IMR-90 (cell line): Measurements from ENCODE around the gene GREB1L. TPM values are rescaled to one million over a fixed set of nuclear protein-coding genes. Genes with fewer than 3 reads are reported as not detected.

Experiments
- ATAC-seq: fragments of 200-7000 bp; cut with Tn5 transposase; 2 replicates; pipeline ENCODE4 v1.9.1; 2020; ENCODE audit warnings: low read depth, mild to moderate bottlenecking, moderate library complexity
- BruUV-seq: library from RNA; stranded (reverse); fragments of 400-500 nt; replicated peaks from 2 replicates; lab custom pipeline; 2021; lab: Mats Ljungman, UMichigan
- CTCF ChIA-PET: fragments of 300-600 bp; formaldehyde crosslinking; extraction: SDS; loops from one replicate; lab custom pipeline; 2021; ENCODE audit warnings: antibody characterized with exemption; lab: Yijun Ruan, JAX
- POLR2A ChIA-PET: fragments of 300-600 bp; sonication (Branson Sonifier 250); formaldehyde crosslinking; loops from one replicate; lab custom pipeline; 2022; ENCODE audit warnings: antibody characterized with exemption; ENCODE audit not compliant: unreplicated experiment; lab: Charles Lee
- DNase-seq: peaks from one replicate; pipeline ENCODE4 v3.0.0; 2013
- H2AFZ ChIP-seq: replicated peaks from 2 replicates; pipeline ENCODE3; 2013; ENCODE audit warnings: low read length, mild to moderate bottlenecking; ENCODE audit not compliant: poor library complexity
- H2AK5ac ChIP-seq: 2 replicates; pipeline ENCODE4 v1.6.1; 2013; ENCODE audit warnings: low read depth, low read length, inconsistent platforms
- H2AK9ac ChIP-seq: replicated peaks from 2 replicates; pipeline ENCODE3; 2013; ENCODE audit warnings: mild to moderate bottlenecking, low read depth, low read length, moderate library complexity; ENCODE audit not compliant: poor library complexity
- H2BK120ac ChIP-seq: 2 replicates; pipeline ENCODE4 v1.6.1; 2013; ENCODE audit warnings: low read depth, low read length, inconsistent platforms
- H2BK15ac ChIP-seq: 3 replicates; pipeline ENCODE4 v1.6.1; 2013; ENCODE audit warnings: low read depth, low read length, inconsistent platforms
- H2BK20ac ChIP-seq: 2 replicates; pipeline ENCODE4 v1.6.1; 2013; ENCODE audit warnings: low read depth, mild to moderate bottlenecking, inconsistent platforms, low read length, moderate library complexity
- H2BK5ac ChIP-seq: 2 replicates; pipeline ENCODE4 v1.6.1; 2013; ENCODE audit warnings: mild to moderate bottlenecking, low read depth, low read length, inconsistent platforms; ENCODE audit not compliant: poor library complexity, severe bottlenecking
- H3K14ac ChIP-seq: replicated peaks from 2 replicates; pipeline ENCODE4 v1.6.1; 2013; ENCODE audit warnings: low read depth, low read length, inconsistent platforms
- H3K18ac ChIP-seq: 2 replicates; pipeline ENCODE4 v1.6.1; 2013; ENCODE audit warnings: low read depth, low read length, control low read depth
- H3K23ac ChIP-seq: 2 replicates; pipeline ENCODE4 v1.6.1; 2013; ENCODE audit warnings: low read depth, low read length, inconsistent platforms
- H3K27ac ChIP-seq: 2 replicates; pipeline ENCODE4 v1.5.1; 2013; ENCODE audit warnings: mild to moderate bottlenecking, control low read depth, low read length; ENCODE audit not compliant: insufficient read depth
- H3K27me3 ChIP-seq: 2 replicates; pipeline ENCODE4 v1.6.1; 2013; ENCODE audit warnings: low read length; ENCODE audit not compliant: control insufficient read depth, insufficient read depth
- H3K36me3 ChIP-seq: 2 replicates; pipeline ENCODE4 v1.6.1; 2013; ENCODE audit warnings: low read length, mixed read lengths; ENCODE audit not compliant: control insufficient read depth, insufficient read depth
- H3K4ac ChIP-seq: 2 replicates; pipeline ENCODE4 v1.6.1; 2013; ENCODE audit warnings: low read depth, low read length, inconsistent platforms
- H3K4me1 ChIP-seq: 2 replicates; pipeline ENCODE4 v1.6.1; 2013; ENCODE audit warnings: low read length, mixed read lengths; ENCODE audit not compliant: control insufficient read depth, insufficient read depth
- H3K4me2 ChIP-seq: 2 replicates; pipeline ENCODE4 v1.6.1; 2013; ENCODE audit warnings: low read depth, mild to moderate bottlenecking, control low read depth, low read length, moderate library complexity
- H3K4me3 ChIP-seq: 2 replicates; pipeline ENCODE4 v1.5.1; 2013; ENCODE audit warnings: low read depth, mild to moderate bottlenecking, control low read depth, low read length, moderate library complexity; ENCODE audit not compliant: insufficient read depth
- H3K56ac ChIP-seq: 2 replicates; pipeline ENCODE4 v1.6.1; 2013; ENCODE audit warnings: low read length, inconsistent platforms; ENCODE audit not compliant: insufficient read depth; ENCODE audit errors: extremely low read depth
- H3K79me1 ChIP-seq, 2 experiments: 2 replicates each; pipeline ENCODE4 v1.6.1; 2013; ENCODE audit warnings: low read length in 2 of 2, inconsistent platforms in 1 of 2, low read depth in 1 of 2
- H3K9ac ChIP-seq: 2 replicates; pipeline ENCODE4 v1.6.1; 2013; ENCODE audit warnings: low read depth, low read length, control low read depth
- H3K9me1 ChIP-seq: 2 replicates; pipeline ENCODE4 v1.6.1; 2013; ENCODE audit warnings: low read length, inconsistent platforms; ENCODE audit not compliant: insufficient read depth
- H3K9me3 ChIP-seq: 2 replicates; pipeline ENCODE4 v1.6.1; 2013; ENCODE audit warnings: low read length; ENCODE audit not compliant: control insufficient read depth, insufficient read depth
- H4K20me1 ChIP-seq: 2 replicates; pipeline ENCODE4 v1.6.1; 2013; ENCODE audit warnings: low read length, inconsistent platforms; ENCODE audit not compliant: insufficient read depth
- H4K5ac ChIP-seq: 2 replicates; pipeline ENCODE4 v1.6.1; 2013; ENCODE audit warnings: mild to moderate bottlenecking, low read depth, low read length, control low read depth
- H4K8ac ChIP-seq, 2 experiments: 2 replicates each; pipeline ENCODE4 v1.6.1; 2013; ENCODE audit warnings: low read depth in 2 of 2, low read length in 2 of 2, control low read depth in 1 of 2, inconsistent platforms in 1 of 2
- H4K91ac ChIP-seq: 2 replicates; pipeline ENCODE4 v1.6.1; 2013; ENCODE audit warnings: low read depth, low read length, inconsistent platforms; ENCODE audit not compliant: insufficient read depth
- BHLHE40 ChIP-seq: fragments of 150-350 bp; IDR thresholded peaks from 2 replicates; pipeline ENCODE4 v1.6.1; 2016; ENCODE audit warnings: mild to moderate bottlenecking, low read depth, low read length
- CHD1 ChIP-seq: IDR thresholded peaks from 2 replicates; pipeline ENCODE4 v1.6.1; 2012; ENCODE audit warnings: low read depth, low read length, improper control_type of control experiment
- FOS ChIP-seq: fragments of 150-350 bp; IDR thresholded peaks from 2 replicates; pipeline ENCODE4 v1.6.1; 2016; ENCODE audit warnings: low read depth, low read length
- MAZ ChIP-seq: IDR thresholded peaks from 2 replicates; pipeline ENCODE4 v1.6.1; 2012; ENCODE audit warnings: low read depth, mild to moderate bottlenecking, low read length, improper control_type of control experiment, moderate library complexity, borderline replicate concordance
- MXI1 ChIP-seq: IDR thresholded peaks from 2 replicates; pipeline ENCODE4 v1.6.1; 2012; ENCODE audit warnings: low read depth, mild to moderate bottlenecking, low read length, moderate library complexity, borderline replicate concordance
- NFE2L2 ChIP-seq: fragments of 150-350 bp; IDR thresholded peaks from 2 replicates; pipeline ENCODE4 v1.6.1; 2016; ENCODE audit warnings: low read depth, mild to moderate bottlenecking, low read length
- POLR2A ChIP-seq: IDR thresholded peaks from 2 replicates; pipeline ENCODE4 v1.6.1; 2012; ENCODE audit warnings: mild to moderate bottlenecking, low read depth, low read length
- RFX5 ChIP-seq: IDR thresholded peaks from 2 replicates; pipeline ENCODE4 v1.8.0; 2012; ENCODE audit warnings: low read depth, mild to moderate bottlenecking, low read length, moderate library complexity
- SMC3 ChIP-seq: fragments of 150-350 bp; IDR thresholded peaks from 2 replicates; pipeline ENCODE4 v1.6.1; 2016; ENCODE audit warnings: low read depth, mild to moderate bottlenecking, antibody characterized with exemption, low read length, moderate library complexity
- WGBS, 2 experiments: methylation state at CpG; one replicate each; pipeline versions ENCODE4 v1.1.5 to v1.1.7; 2013; ENCODE audit warnings: missing lambda C conversion rate in 2 of 2; ENCODE audit not compliant: insufficient read length in 1 of 2; ENCODE audit errors: extremely low coverage in 2 of 2; 5-methylcytosine and 5-hydroxymethylcytosine counted together
- dilution Hi-C: fragments of 300-500 bp; cut with HindIII; formaldehyde crosslinking; loops from one replicate; pipeline ENCODE4 v1.14.3; 2018; ENCODE audit warnings: low sequenced_read_pairs; ENCODE audit not compliant: unreplicated experiment
- in situ Hi-C: fragments of 300-500 bp; cut with MboI; formaldehyde crosslinking; loops from 3 replicates; pipeline ENCODE4 v1.14.3; 2019; ENCODE audit warnings: low sequenced_read_pairs, inconsistent platforms, mixed read lengths
- intact Hi-C: fragments of 100-400 bp; cut with micrococcal nuclease; formaldehyde crosslinking; loops from 2 replicates; pipeline ENCODE4 v1.10.0; 2022
- polyA plus RNA-seq, 3 experiments: library from polyadenylated mRNA; depleted of rRNA; stranded (reverse); fragments of >200 nt; gene quantifications; 2 replicates each; pipeline ENCODE4 v1.2.3, GENCODE V29; 2012; ENCODE audit warnings: low replicate concordance in 1 of 3
- total RNA-seq: library from RNA; depleted of rRNA; stranded (reverse); fragments of >200 nt; gene quantifications from 2 replicates; pipeline ENCODE4 v1.2.3, GENCODE V29; 2012
- TF ChIP-seq, protein P1 (sequence below): fragments of 150-350 bp; IDR thresholded peaks from 2 replicates; pipeline ENCODE4 v1.6.1; 2016; ENCODE audit warnings: low read depth, mild to moderate bottlenecking, low read length, moderate library complexity, borderline replicate concordance

Gene GREB1L
- total and polyA plus RNA-seq, 2 of the 4 experiments (the other 2 are of a cell fraction), result under 0.01 to 0.02 TPM

DNA sequence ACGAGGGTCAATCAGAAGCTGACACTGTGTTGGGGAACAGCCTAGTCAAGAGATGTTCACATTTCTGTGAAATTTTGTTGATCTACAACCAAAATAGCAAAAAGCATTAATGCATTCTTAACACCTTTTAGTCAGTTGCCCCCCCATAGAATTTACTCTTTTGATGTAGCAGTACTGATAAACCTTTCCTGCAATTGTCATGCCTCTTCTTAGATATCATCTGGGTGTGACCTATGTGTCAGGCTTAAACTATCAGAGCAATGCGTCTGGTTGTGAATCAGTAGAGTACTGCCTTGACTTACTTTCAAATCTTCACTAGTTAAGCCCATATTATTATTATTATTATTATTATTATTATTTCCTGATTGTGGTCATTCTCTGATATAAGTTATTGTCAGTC is 61.9 kb downstream of the GREB1L start:
- no peak overlapping the region for H3K9ac ChIP-seq
- H3K9me1 ChIP-seq, result no peaks in the 10 kb centered on the region
- ChIA-PET CTCF (no interaction called here), POLR2A (no interaction called here)
- H4K5ac ChIP-seq, result no peak overlapping the region
- no peak overlapping the region for H3K4me2 ChIP-seq
- H4K91ac ChIP-seq, result no peak overlapping the region
- no peak overlapping the region for H2AFZ ChIP-seq
- BruUV-seq, result no TSS peak
- in situ Hi-C loops (no loop called here), intact Hi-C loops (no loop called here), dilution Hi-C loops (no loop called here)
- DNase-seq (no peak), ATAC-seq (no peak)
- H3K36me3 ChIP-seq, result no peaks in the 10 kb centered on the region
- H3K4me3 ChIP-seq, result no peak overlapping the region
- H3K4ac ChIP-seq, result no peak overlapping the region
- no peak overlapping the region for H2AK5ac ChIP-seq
- TF ChIP-seq POLR2A, result no peak
- TF ChIP-seq RFX5, result no peak
- no peak for TF ChIP-seq NFE2L2
- TF ChIP-seq FOS, result no peak
- TF ChIP-seq, protein P1, sequence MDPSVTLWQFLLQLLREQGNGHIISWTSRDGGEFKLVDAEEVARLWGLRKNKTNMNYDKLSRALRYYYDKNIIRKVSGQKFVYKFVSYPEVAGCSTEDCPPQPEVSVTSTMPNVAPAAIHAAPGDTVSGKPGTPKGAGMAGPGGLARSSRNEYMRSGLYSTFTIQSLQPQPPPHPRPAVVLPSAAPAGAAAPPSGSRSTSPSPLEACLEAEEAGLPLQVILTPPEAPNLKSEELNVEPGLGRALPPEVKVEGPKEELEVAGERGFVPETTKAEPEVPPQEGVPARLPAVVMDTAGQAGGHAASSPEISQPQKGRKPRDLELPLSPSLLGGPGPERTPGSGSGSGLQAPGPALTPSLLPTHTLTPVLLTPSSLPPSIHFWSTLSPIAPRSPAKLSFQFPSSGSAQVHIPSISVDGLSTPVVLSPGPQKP, result no peak
- TF ChIP-seq SMC3, result no peak
- no peak for TF ChIP-seq MAZ
- TF ChIP-seq BHLHE40, result no peak
- no peak for TF ChIP-seq MXI1
- no peak for TF ChIP-seq CHD1
- H3K27ac ChIP-seq, result no peak overlapping the region
- H2BK20ac ChIP-seq, result no peak overlapping the region
- H2BK5ac ChIP-seq, result no peak overlapping the region
- no peak overlapping the region for H3K18ac ChIP-seq
- no peak overlapping the region for H4K8ac ChIP-seq
- H3K27me3 ChIP-seq, result peaks cover 11% of the 10 kb centered on the region
- H3K4me1 ChIP-seq, result no peaks in the 10 kb centered on the region
- H3K14ac ChIP-seq, result no peak overlapping the region
- H3K56ac ChIP-seq, result no peak overlapping the region
- no CpG with 5 or more reads among the region's 2 CpGs for WGBS, 2 experiments
- no peak overlapping the region for H2BK15ac ChIP-seq
- no peak overlapping the region for H2AK9ac ChIP-seq
- H3K23ac ChIP-seq, result no peak overlapping the region
- no peaks in the 10 kb centered on the region for H4K20me1 ChIP-seq
- H3K9me3 ChIP-seq, result no peaks in the 10 kb centered on the region
- H3K79me1 ChIP-seq, result no peaks in the 10 kb centered on the region
- H2BK120ac ChIP-seq, result no peak overlapping the region
